DMS 273 (cell line): ENCODE results near the gene PDK2.

ENCODE experiments used
- DNase-seq: peaks from one replicate; lab custom pipeline; 2025; ENCODE audit not compliant: unreplicated experiment; lab: John Stamatoyannopoulos, UW

Gene PDK2

DNA sequence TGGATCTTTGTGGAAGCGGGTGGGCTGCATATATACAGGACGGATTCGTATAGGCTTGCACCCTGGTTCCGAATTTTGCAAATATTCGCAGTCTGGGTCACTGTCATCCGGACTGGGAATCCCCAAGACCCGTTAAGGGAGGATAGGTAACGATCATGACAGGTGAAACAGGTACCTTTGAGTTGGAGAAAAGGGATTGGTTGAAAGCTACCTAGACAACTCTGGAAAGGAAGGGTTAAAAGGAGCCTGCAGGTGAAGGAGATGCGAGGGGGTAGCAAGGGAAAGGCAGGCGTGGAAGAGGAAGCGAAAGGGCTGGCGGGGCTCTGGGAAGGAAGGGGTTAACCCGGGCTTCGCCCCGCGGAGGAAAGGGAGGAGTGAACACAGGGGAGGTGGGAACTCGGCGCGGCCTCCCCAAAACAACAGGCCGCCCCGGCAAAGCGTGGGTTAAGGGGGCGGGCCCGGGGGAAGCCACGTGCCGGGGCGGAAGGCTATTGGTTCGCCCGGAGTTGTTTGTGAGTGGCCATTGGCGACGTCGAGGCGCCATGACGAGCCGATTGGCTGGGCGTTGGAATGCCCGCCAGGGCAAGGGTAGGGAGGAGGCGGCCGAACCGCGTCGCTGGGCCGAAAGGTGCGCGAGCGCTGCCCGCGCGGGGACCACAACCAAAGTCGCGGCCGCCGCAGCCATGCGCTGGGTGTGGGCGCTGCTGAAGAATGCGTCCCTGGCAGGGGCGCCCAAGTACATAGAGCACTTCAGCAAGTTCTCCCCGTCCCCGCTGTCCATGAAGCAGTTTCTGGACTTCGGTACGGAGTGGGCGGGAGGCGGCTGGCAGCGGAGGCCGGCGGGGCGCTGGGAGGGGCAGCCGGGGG lies at the start of gene PDK2:
Gene PDK2, plus strand, starts transcription at position 599 of the 867 bp plus-strand sequence. Its CDS starts 85 bp downstream, at position 684.
- DNase-seq = peak; percentile 98

DNA sequence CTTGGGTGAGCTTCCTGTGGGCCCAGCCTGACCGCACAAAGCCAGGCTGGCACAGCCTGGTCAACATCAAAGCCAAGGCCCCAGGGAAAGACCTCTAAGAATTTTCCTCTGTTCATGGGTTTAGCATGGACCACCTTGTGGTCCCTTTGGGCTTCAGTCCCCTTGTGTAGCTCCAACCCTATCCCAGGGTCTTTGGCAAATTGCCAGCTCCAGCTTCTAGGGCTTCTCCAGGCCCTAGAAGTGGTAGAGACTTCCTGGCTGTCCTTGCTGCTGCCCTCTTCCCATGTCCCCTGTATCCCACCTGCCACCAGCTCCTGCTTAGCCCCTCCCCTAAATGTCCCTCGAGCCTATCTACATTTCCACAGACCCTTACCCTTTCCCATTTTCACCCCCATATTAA lies 49.0 kb upstream of the PDK2 start:
- no peak for DNase-seq

DNA sequence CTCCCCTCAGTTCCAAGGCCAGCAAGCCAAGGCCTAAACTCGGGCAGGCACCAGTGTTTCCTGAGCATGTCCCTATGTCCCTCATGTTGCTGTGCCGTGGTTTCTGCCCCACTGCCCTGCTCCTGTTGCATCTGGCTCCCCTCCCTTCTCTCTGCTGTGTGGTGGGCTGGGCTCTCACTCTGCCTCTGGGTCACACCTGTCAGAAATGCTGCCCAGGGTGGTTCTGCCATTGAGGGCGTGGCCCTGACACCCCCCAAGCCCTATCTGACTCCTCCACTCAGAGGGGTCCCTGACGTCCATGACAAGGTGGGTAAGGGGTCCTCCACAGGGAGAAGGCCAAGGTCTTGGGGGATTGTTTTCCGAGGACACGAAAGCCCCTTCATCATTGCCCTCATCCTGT lies 48.5 kb upstream of the PDK2 start:
- DNase-seq = no peak

DNA sequence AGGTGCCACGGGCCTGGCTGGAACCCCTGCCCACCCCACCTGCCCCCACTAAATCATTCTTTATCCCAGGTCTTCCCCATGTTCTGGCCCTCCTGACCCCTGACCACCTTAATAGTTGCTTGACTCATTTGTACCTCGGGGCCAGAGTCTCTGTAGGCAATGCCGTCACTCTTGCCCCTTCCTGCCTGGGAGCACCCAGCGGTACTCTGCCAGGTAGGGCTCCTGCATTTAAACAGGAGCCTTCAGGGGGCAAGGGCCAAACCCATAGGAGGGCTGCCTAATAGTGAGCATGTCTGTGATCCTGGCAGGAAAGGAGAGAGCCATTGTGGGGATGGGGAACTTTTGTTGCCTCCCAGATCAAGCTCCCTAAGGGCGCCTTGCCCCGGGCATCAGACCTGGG lies 48.1 kb upstream of the PDK2 start:
- DNase-seq = no peak

DNA sequence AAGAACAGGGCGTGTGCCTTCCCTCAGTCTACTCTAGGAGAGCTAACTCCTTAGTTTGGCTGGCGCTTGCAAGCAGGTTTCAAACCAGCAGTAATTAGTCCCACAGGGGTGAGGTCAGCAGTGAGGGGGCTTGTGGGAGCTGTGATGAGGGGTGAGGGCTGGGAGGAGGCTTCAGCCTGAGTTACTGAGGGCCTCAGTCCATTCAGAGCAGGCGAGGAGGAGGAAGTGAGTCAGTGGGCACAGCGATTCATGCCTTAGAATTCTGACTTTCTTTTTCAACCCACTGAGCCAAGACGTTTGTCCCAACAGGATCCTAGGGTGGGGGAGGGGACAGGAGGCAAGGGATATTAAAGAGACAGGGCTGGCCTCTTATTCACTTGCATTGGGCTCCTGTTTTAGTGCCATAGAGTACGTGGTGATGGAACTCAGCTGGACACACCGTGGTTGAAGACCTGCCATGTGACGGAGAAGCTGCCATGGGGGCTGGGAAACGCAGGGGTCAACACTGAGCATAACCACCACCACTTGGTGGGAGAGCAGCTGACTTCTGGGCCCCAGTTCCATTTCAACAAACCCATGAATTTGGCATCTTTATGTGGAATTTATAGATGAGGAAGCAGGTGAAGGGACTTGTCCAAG lies 47.5 kb upstream of the PDK2 start:
- no peak for DNase-seq

DNA sequence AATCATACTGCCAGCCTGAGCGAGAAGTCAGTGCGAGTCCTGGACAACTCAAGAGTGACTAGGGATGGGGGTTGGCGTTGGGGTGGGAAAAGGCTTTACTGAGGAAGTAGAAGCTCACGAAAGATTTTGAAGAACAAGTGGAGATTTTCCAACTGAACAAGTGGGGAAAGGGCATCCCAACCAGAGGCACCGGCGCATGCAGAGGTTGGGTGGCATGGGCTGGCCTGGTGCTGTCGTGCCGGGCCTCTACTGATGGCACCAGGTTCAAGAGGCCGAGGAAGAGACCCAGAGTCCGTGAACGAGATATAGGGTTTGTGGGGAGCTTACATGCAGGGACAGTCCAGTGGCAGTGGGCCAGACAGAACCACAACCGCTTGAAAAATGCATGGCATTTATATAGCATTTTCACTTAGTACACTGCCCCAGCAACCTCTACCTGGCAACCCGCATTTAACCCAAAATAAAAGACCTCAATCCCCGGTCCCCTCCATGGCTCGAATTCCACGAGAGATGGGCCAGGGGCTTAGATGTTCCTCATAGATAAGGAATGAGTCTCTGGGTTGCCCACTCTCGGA lies 46.9 kb upstream of the PDK2 start:
- no peak for DNase-seq

DNA sequence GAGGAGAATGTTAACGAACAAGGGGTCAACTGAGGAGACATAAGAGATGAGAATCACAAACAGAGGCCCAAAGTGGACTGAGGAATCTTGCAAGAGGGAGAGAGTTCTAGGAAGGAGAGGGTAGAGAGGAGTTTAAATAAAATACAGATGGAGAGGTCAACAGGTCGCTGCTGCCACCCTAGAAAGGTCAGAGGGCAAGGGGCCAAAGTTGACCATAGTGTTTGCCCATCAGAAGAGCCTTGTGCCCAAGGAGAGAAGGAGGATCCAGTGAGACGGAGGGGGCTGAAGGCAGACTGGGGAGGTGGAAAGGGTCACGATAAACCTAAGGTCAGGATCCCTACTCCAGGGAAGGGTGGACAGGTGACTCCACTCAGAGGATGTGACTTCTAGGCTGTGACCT lies 46.2 kb upstream of the PDK2 start:
- no peak for DNase-seq

DNA sequence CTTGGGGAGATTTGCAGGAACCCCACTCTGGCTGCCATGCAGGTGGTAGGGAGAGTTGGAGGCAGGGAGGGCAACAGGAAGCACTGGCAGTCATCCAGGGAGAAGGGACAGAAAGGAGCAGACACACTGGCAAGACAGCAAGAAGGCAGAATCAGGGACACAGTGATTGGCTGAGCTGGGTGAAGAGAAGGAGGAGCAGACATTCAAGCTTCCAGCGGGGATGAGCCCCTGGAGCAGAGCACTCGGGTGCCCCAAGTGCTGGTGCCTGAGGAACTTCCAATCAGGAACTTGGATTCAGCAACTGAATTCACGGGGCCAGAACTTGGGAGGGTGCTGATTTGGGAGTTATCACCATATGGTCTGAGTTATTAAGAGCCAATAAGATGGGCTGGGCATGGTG lies 45.5 kb upstream of the PDK2 start:
- DNase-seq = peak; percentile 78

DNA sequence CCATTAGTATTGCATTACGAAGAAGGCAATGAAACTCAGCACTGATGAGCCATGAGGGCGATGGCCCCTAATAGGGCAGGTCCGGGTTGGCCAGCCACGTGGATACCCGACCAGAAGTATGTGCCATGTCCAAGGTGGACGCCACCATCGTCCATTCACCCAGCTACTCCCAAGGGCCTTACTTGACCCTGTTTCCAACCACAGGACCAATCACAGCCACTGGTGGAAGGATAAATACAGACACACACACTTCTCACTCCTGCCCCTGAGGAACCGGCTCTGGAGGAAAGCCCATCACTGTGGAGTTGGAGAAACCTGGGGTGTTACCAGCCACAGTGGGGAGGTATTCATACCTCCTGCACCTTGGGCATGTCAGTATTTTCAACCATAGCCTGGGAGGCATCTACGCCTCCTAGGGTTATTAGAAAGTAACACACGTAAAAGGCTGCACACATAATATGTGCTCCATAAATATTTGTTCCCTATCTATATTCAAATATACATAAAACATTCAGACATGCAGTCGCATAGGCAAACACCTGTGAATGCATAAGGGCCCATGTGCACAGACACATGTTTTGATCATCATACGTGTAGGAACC lies 44.6 kb upstream of the PDK2 start:
- DNase-seq = no peak

DNA sequence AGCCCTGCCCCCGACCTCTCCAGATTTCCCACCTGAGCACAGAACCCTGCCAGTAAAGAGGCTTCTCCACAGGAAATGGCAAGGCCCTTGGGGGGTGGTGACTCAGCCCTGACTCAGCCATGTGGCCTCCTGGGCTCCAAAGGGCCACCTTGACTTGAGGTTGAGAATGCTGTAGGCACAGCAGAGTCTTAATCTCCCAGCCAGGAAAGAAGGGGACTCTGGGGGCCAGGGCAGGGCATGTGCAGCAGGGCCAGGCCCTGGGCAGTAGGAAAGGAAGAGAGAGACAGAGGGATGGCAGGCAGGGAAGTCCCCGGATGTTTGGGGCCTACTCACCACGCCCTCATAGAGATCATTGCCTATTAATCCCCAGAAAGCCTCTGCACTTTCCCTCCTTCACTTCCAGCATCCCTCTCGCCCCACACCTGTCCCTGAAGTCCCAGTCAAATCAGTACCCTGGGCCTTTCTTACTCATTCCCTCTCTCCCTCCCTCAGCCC lies 44.0 kb upstream of the PDK2 start:
- no peak for DNase-seq

DNA sequence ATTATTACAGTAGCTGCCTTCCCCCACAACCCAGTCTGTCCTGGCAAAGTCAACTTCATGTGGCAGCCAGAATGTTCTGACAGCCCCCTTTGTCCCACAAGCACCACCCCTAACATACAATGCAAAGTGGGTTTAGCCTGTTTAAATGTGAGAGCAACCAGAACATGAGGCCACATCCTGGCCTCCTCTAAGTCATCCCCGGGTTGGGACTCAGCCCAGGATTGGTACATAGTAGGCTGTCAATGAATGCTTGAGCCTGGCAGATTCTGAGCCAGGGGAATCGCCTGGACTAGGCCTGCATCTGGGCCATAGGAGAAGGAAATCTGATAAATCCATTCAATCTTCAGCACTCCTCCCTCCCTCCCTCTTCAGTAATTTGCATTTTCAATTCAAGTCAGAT lies 43.5 kb upstream of the PDK2 start:
- no peak for DNase-seq

DNA sequence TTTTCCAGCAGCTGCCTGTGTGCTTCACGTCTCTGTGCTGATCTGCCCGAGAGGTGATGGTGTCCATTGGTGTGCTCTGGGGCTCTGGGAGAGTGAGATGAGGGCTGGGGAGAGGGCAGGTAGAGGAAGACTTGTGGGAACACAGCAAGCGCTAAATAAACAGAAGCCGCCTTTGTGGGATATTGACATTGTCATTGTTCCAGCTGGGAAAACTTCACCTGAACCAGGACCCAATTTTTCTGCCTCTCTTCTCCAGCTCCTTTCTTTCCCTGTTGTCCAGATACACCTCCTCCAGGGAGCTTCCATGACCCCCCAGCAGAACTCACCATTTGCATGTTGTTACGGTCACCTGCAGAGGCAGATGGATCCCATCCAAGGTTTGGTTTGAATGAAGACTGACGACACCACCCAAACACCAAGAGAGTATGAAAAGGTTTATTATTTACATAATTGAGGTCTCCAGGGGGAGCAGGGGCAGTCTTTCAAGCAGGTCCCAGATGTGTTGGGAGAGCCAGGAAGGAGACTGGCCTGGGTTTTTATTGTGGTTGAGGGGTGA lies 42.8 kb upstream of the PDK2 start:
- no peak for DNase-seq

DNA sequence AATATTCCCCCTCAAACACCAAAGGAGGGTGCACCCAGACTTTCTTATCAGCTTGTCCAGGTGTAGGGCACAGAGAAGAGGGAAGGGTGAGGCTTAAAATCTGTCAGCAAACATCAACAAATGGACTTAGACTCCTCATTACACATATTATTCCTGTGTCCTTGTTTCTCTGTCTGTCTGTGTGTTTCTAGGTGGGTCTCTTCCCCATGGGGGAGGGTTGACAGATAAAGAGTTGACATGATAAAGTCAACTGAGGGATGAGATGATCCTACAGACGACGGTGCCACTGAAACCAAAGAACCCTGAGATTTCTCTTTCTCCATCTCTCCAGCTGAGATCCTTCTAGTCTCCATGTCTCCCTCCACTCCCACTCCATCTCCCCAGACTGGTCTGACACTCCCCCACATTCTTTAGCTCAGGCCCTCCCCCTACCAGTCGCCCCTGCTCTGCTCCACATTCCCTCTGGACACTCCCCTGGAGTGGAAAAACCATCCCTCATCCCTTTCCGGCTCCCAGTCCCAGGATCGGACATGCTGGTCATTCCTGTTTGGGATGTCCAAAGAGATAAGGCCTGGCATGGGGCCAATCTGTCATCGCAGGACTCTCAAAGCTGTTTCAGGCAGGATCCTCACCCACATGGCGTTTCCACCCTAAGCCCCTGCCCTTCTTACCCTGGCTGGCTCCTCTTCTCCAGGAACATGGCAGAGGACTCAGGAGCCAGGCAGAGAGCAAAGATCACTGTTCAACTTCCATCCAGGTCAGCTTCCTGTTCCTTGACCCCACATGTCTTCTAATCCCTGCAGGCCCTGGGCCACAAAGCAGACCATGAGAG lies 42.1 kb upstream of the PDK2 start:
- no peak for DNase-seq

DNA sequence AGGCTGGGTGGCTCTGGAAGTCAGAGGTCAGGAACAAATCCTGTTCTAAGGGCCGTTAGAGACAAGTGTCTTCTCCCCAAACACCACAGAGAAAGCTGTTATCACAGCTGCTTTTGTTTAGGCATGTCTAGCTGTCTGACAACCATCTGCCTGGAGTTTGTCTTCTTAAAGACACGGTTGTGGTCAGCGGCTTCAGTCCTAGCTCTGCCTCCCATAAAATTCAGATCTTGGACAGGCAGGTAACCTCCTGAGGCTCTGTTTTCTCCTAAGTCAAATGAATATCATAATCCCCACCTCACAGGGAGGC lies 41.5 kb upstream of the PDK2 start:
- DNase-seq = peak; percentile 45

DNA sequence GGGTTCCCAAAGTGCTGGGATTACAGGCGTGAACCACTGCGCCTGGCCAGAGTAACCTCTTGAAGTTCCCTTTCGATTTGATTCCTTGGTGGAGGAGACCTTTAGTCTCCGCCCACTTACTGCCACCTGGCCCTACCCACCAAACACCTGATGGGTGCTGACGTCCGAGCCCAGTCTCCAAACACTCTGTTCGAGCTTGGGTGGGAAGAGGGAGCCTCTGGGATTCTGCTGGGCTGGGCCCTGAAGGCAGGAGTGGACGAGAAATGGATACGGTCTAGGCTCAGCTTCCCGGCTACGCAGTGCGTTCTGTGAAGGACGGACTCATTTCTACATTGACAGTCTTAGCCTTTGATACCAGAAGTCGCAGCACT lies 40.1 kb upstream of the PDK2 start:
- no peak for DNase-seq

DNA sequence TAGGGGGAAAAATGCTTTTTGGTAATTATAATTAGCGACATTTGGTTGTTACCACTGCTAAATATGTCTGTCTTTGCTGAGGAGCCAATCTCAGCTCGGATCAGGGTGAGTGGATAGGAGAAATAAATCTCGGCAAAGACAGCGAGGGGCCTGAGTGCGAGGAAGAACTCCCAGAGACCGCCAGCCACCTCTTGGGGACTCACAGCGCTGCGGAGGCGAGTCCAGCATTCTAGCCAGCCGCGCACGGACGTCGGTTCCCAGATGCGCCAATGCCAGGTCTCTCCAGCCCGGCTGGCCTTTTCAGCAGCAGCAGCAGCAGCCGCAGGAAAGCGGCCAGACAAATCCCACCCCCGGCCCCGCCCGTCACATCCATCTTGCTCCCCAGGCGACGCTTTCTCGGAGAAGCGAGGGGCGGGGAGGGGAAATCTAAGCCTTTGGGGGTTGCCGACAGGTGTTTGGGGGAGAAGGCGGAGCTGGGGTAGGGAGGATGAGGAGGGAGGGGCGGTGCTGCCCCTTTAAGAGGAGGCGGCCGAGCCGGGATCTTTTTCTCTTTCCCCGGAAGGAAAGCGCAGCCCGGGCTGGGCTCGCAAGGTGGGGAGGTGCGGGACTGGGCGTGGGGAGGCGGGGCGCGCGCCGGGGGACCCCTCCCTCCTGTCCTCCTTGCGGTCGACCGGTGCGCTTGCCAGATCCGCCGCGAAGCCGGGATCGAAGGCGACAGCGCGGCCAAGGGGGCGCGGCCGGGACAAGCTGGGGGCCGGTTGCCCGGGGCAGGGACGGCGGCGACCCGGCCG lies 39.5 kb upstream of the PDK2 start, which contains the start of gene ITGA3:
Gene ITGA3, plus strand, starts transcription at position 685 of the 791 bp plus-strand sequence. CDS start 330 bp downstream, outside the sequence.
- peak; percentile 91 for DNase-seq

DNA sequence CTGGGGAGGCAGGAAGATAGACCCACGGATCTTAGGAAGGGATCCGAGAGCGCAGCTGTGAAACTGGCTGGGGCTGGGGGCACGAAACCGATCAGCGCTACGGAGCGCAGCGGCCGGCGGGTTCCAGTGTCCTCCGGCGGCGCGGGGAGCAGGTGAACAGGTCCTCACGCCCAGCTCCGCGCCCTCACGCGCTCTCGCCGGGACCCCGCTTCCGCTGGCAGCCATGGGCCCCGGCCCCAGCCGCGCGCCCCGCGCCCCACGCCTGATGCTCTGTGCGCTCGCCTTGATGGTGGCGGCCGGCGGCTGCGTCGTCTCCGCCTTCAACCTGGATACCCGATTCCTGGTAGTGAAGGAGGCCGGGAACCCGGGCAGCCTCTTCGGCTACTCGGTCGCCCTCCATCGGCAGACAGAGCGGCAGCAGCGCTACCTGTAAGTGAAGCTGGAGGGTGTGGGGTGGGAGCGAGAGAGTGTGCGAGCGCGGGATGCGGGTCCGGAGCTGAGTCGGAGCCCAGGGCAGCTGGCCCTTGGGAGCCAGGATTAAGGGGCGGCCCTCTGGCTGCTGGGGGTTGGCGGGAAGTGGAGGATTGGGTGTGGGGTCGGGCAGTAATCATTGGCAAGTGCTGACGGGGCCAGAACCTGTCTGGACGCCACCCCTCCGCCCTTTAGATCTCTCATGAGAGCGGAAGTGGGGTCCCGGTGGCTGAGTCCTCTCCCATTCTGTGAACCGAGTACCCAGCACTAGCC lies 38.8 kb upstream of the PDK2 start:
- peak; percentile 85 for DNase-seq

DNA sequence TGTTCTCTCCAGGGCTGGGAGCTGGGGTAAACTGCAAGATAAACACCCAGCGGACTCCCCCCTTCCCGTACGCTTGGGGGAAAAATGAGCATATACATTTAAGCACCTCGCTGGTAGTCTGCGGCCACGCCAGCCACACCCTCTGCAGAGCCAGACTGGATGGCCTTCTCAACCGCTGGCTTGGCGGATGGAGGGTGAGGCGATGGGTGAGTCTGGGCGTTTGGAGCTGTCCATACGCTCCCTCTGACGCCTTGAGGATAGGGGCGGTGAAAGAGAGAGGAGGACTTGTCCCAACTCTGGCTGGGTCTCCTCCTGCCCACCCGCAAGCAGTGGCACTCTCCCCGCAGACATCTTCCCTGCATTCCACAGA lies 38.2 kb upstream of the PDK2 start:
- DNase-seq = no peak

DNA sequence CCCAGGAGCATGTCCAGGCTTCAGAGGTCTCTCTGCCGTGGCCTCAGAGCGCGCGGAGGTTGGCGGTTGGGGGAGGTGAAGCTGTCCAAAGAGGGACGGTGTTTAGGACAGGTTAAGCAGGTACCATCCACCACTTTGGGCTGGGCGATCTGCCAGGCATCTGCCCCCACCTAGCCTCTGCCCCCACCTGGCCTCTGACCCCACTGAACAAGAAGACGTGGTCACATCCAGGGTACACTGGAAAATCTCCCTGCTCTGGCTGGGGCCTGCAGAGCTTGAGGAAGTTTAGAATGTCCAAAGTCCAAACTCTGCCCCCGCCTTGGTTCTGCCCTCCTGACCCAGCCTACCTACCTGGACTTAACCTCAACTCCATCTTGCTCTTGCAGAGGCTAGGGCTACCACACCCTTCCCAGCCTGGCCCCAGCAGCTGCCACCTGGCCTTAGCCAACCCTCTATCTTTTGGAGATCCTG lies 37.6 kb upstream of the PDK2 start:
- no peak for DNase-seq
